Stimulated activated naive CD4-positive, alpha-beta T cell treated with Interleukin-2 at 50 U/mL for 16 hours (primary cell): ENCODE measurements around the gene UQCR11.

ENCODE experiments used
- DNase-seq: peaks from one replicate; lab custom pipeline; 2025; lab: John Stamatoyannopoulos, UW

UQCR11 gene

DNA sequence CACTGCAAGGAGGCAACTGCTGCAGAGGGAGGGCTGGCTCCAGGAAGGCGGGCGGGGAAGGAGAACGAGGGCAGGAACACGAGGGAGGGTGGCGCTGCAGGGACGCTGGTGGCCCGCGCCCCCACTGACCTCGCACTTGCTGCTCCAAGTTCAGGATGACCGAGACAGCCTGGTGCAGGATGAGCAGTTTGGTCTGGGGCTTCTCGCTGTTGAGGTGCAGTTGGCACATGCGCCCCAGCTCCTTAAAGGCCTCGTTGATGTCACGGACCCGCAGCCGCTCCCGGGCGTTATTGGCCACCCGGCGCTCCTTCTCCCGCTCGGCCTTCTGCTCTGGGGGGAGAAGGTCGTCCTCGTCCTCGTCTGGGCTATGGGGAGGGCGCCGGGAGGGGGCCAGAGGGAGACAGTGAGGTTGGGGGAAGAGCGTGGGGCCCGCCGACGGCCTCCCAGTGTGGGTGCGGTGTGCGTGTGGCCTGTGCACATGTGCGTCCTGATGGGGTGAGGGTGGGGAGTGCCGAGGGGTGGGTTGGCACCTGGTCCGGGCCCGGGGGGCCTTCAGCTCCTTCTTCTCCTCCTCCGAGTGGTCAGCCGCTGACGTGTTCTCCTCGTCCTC, 10.0 kb upstream of the UQCR11 start:
- DNase-seq: no peak

DNA sequence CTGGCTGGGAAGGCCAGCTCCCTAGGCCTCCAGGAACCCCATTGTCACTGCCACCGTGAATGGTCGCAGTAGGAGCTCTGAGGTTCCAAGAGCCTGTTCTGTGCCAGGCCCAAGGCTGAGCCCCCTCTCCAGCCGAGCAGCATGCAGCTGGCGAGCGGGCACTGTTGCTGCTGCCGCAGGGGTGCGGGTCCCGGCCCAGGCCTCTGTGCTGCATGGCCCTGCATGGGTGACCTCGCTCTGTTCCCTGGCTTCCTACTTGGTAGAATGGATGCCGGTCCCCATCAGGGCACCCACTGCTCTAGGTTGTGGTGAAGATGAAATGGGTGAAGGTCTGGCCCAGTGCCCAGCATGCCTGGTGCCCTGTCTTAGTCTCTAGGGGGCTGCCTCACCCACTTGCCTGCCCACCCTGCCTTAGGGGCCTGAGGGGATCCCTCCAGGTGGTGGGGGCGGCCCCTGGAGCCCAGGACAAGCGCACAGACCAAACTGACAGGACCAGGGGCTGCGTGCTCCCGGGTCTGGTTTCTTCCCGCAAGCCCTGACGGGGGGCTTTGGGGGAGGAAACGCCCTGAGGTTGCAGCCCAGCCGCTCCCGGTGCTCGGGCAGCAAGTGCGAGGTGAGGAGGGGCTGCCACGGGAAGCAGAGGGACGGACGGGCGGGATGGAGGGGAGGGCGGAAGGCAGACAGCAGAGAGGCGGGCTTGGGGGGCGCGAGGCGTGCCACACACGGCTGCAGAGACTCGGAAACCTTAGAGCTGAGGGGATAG, 8.7 kb upstream of the UQCR11 start:
- no peak for DNase-seq

DNA sequence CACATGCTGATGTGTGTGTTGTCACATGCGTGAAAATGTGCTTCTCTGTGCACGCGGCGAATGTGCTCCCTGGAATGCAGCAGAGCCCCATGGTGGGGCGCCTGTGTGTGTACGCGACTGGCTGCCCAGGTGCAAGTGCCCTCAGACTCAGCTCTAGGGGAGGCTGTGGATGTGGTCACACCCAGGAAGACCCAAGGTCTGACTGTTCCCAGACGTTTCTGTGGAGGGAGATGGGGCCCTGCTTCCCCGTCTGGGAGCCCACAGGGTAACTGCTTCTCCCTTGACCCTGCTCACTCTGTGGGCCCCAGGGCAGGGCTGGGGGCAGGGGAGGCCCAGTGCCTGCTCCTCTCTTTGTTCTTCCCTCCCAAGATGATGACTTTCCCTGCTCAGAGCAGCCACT, 7.9 kb upstream of the UQCR11 start:
- no peak for DNase-seq

DNA sequence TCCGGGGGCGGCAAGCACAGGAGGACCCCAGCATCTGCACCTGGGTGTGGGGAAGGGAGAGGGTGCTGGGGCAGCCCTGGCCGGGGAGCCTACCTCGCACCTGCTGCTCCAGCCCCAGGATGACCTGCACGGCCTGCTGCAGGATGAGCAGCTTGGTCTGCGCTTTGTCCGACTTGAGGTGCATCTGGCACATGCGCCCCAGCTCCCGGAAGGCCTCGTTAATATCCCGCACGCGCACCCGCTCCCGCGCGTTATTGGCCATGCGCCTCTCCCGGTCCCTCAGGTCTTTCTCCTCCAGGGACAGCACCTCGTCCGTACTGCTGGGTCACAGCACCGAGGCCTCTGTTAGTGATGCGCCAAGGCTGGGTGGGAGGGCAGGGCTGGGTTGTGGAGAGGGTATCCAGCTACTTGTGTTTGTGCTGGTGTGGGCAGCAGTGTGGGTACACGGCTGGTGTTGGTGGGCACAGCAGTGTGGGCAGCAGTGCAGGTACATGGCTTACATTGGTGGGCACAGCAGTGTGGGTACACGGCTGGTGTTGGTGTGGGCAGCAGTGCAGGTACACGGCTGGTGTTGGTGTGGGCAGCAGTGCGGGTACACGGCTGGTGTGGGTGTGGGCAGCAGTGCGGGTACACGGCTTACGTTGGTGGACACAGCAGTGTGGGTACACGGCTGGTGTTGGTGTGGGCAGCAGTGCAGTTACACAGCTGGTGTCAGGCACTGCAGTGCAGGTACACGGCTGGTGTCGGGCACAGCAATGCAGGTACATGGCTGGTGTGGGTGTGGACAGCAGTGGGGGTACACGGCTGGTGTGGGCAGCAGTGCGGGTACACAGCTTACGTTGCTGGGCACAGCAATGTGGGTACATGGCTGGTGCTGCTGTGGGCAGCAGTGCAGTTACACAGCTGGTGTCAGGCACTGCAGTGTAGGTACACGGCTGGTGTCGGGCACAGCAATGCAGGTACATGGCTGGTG, 7.1 kb upstream of the UQCR11 start:
- no peak for DNase-seq

DNA sequence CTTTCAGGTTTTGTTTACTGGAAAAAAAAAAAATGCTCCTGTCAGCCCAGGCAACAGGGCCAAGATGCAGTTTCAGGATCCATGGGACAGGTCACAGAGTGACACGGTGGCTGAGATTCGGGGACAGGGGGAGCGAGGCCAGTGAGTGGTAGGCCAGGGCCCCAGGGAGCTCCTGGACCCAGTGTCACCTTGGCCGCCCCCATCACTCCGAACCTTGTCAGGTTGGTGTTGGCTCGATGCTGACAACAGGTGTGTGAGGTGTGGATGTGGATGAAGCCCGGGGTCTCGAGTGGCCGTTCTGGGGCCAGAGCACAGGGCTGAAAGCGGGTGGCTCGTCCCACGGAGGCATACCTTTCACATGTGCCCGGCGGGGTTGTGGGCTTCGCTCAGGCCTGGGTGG, 6.1 kb upstream of the UQCR11 start:
- no peak for DNase-seq

DNA sequence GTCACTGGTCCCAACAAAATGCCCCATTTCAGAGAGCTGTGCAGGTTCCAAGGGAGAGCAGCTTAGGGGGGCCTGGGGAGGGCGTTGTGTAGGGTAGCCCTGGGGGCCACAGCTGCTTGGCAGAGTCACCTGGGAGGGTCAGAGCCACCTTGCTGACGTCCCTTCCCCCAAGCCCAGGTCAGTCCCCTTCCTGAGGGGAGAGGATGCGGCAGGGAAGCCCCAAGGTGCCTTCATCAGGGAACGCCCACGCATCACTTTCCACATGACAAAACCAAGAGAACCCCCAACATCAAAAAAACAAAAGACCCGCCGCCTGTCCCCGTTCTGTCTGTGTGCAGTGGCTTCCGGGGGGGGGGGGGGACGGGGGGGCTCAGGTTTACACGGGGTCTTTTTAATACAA, 5.3 kb upstream of the UQCR11 start:
- DNase-seq: no peak

DNA sequence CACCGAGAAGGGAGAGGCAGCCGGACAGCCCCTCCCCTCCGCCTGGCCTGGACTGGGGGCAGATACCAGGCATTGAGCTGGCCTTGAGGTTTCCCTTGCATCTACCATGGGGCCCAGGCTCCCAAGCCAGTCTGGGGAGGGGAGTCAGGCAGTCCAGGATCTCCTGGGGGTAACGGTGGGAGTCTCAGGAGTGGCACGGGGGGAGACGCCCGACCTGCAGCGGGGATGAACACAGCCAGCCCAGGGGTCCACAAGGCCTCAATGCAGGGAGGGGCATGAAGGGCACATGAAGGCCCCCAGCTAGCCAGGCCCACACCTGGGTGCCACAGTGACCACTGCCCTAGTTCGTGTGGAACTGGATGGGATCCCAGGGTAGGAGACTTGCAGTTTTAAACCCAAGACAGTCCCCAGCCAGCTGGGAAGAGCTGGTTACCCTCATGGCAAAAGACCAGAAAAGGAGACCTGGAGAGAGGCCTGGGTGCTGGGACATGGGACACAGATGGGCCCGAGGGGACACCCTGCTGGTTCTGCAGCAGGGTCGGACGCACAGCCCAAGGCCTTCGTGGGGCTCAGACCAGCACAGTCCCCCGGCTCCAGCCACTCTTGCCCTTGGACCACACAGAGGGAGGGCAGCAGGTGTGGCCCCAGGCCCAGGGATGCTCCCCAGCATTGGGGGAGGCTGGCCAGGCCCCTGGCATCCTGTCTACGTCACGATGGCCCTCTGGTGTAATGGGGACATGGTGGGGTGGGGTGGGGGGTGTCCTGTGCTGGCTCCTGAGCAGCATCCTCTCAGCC, 4.6 kb upstream of the UQCR11 start:
- no peak for DNase-seq

DNA sequence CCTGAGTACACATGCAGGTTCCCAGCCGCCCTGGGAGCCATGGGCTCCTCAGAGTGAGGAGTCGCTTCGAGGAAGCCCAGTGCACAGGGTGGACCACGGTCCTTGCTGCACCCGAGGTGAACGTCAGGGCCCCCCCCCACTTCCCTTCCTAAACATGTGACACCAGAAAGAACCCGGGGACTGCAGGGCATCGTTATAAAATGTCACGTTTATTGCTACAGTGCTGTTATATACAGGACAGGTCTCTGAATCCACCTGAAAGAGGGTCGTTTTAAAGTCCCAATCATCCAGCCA, 3.8 kb upstream of the UQCR11 start:
- DNase-seq: no peak

DNA sequence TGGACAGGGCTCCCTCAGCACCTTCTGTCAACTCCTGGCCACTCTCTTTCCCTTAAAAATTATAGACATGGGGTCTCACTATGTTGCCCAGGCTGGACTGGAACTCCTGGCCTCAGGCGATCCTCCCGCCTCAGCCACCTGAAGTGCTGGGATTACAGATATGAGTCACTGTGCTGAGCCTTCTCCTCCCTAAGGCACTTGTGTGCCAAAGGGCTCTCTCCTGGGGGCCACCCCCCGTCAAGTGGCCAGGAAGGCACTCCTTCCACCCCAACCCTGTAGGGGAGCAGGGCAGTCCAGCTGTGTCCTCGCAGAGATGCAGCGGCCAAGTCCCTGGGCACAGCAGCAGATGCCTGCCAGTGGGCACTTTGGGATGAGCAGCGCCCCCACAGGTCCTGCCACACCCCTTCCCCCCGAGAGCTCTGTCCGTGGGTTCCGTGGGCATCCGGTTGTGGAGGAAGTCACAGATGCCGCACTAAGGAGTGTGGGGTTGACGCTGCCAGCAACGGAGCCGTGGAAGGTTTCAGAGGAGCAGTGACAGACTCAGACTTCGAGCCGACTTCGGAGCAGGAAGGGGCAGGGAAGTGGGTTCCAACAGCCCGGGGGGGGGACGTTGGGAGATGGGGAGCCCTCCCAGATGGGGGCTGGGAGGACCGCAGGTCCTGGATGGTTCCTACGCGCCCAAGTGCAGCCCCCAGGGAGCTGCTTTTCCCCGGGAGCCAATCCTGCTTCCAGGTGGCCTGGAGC, 3.3 kb upstream of the UQCR11 start:
- DNase-seq: peak; percentile 15

DNA sequence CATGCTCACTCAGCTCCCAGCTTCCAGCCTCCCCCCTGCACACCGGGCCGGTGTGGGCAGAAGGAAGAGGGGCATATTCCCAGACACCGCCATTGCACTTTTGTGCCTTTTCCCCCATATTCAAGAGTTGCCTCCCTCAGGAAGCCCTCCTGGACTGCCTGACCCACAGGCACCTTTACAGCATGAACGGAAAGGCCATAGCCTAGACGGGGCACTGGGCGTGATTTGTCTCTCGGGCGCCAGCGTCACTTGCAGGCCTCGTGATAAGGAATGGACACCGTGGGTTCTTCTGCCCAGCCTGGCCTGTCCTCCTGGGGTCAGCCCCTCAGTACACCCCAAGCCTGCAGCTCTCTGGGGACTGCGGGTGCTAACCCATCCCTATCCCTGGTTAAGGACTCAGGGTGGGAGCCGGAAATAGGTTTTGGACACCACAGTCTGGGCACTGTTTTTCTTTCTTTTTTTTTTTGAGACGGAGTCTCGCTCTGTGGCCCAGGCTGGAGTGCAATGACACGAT, 933 bp upstream of the UQCR11 start:
- DNase-seq: no peak

DNA sequence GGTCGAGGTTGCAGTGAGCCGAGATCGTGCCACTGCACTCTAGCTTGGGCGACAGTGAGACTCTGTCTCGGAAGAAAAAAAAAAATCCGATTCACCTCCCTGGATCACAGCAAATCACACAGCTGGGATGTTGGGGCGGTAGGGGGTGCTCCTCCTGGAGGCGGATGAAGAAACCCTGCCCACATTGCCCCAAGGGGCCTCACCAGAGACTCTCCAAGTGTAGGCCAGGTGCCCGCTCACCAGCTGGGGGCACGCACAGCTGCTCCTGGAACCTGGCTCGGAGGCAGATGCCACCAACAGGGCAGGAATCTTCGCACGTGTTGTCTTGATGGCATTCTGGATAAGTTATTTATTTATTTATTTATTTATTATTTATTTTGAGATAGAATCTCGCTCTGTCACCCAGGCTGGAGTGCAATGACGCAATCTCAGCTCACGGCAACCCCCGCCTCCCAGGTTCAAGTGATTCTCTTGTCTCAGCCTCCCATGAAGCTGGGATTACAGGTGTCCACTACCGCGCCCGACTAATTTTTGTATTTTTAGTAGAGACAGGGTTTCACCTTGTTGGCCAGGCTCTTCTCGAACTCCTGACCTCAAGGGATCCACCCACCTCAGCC, 3.1 kb downstream of the UQCR11 start:
- no peak for DNase-seq

DNA sequence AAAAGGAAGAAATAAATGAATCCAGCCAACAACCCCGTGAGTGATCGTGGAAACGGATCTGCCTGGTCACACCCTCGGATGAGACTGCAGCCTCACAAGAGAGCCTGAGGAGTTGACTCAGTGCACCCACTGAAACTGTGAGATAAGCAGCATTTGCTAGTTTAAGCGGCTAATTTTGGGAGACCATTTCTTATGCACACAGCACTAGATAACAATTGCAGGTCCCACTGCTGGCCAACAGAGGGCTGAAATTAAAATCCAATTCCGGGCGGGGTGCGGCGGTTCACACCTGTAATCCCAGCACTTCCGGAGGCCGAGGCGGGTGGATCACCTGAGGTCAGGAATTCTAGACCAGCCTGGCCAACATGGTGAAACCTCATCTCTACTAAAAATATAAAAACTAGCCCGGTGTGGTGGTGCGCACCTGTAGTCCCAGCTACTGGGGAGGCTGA, 3.6 kb downstream of the UQCR11 start:
- no peak for DNase-seq

DNA sequence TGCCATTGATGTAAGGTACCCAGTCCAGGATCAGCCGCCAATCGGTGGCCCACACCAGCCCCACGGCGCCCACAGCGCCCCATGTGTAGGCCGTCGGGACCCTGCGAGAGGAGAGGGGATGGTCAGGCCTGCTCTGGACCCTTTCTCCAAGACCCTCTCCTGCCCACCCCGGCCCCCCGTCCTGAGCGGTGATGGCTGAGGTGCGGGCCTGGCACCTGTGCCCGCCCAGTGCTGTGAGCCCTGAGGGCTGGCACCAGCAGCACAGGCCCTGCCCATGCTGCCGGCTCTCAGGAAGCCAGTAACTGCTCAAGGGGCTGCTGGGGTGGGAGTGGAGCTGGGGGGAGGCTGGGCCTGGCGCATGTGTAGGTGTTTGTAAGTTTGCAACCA, 5.8 kb downstream of the UQCR11 start:
- no peak for DNase-seq

DNA sequence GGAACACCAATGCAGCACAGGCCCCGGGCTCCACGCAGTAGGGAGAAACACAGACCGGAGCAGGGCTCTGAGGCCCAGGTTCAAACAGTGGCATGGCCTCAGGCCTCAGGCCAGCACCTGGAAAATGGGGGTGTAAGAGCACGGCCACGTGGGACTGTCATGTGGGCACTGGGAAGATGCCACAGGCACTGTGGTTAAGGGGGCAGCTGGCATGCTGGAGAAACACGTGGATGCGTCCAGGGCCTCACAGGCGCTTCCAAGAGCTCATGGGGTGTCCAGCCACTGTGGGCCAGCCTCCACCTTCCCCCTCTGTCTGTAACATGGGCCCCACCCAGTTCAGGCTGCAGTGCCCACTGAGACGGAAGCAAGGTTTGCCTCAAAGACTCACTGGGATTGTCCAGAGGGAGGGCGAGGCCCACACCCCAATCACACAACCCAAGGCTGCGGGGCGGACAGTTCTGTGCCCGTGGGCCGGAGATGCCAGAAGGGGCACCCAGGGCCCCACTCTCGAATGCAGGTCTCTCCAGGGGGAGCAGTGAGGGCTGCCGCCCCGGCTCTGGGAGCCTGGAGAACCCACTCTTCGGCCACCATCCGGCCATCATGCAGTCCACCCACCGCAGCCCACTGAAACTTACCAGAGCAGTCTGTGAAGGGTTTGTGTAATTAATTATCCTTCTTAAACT, 6.3 kb downstream of the UQCR11 start:
- no peak for DNase-seq

DNA sequence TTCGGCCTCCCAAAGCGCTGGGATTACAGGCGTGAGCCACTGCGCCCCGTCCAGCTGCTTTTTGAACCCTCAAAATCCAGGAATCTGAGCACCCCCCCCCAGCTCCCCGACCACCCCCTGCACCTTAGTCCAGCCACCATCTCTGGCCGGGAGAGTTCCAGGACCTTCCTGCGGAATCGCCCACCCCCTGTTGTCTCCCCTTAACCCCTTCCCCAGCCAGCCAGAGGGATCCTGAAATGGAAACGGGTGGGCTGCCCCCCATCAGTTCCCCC, 11.8 kb downstream of the UQCR11 start:
- DNase-seq: no peak

DNA sequence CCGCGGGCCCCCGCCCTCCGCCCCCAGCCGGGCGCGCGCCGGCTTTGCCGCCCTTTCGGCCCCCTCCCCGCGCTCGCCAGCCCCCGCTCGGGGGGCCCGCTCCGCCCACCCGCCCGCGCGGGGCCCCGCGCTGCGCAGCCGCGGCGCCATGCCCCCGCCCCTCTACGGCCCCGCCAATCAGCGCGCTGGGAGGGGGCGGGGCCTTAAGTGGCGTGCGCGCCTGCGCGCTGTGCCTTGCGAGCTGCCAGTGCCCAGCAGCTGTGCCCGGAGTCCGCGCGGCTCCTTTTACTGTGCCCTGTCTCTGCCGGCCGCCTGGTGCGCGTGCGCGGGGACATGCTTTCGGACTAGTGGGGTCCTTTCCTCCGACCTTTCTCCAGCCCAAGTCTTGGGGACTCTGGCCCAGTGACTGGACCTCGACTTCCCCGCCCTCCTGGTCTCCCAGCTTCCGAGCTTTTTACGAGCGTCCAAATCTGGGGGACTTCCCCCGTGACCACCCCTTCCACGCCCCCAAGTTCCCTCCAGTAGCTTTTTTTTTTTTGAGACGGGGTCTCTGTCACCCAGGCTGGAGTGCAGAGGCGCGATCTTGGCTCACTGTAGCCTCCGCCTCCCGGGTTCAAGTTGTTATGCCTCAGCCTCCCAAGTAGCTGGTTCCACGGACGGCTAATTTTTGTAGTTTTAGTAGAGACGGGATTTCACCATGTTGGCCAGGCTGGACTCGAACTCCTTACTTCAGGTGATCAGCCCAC, 12.3 kb downstream of the UQCR11 start, which contains the start of gene MBD3:
TSS of gene MBD3 (minus strand) at position 111 of the 746 bp plus-strand sequence. CDS start 234 bp downstream, outside the sequence.
- peak; percentile 81 for DNase-seq

DNA sequence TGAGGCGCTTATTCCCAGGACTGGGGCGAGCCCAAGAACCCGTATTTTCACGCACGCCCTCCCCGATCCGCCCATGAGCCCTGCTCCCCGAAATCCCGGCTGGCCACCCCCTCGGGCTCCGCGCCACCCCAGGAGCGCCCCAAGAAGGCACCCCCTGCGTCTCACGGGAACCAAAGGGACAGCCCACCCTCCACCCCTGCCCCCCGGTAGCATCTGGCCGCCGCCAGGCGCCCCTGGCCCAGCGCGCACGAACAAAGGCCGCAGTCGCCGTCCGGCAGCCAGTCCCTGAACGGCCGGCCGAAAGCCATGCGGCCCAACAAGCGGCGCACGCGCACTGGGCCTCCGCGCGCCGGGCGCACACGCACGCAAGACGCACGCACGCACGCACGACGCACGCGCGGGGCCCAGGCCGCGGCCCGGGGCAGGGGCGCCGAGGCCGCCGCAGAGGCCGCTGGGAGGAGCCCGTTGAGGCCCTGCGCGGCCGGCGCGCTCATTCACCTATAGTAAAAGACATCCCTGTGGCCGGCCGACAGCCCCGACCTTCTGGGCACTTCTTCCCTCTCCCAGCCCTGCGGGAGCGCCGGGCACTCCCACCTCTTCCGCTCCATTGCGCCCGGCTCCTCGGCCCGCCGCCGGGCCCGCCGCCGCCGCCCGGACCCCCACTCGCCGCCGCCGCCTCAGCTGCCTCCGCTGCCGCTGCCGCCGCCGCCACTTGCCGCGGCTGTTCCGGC, 13.1 kb downstream of the UQCR11 start:
- DNase-seq: peak; percentile 78

DNA sequence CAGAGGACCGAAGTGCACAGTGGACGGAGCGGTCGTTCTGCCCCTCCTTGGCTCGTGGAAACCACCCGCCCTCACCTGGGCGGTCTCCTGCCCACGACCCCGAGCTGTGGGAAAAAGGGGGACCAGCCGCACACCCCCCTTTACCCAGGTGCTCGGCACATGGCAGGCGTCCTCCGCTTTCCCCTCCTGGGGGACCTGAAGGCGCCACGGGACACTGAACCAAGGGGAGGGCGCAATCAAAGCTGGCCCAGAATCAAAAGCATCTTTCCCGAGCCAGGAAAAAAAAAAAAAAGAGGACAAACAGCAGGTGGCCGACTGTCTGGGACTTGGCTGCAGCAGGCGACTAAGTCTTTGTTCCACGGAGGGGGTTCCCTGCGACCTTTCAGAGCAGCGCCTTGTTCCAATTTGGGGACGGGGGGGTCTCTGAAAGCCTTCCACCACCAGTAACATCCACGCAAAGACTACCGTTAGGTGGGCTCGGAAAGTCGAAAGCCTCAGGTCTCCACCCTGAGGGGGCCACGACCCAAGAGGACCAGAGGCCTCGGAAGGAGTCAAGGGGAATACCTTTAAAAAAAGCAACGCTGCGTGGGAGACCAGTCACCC, 13.7 kb downstream of the UQCR11 start:
- no peak for DNase-seq
